ENCODE measurements around the gene ETHE1. TPM values are rescaled to one million over a fixed set of nuclear protein-coding genes. Genes with fewer than 3 reads are reported as not detected.

ETHE1 gene
- total RNA-seq, 4 donors from 2014 or later = 48.2 to 63.2 (median 55.9) TPM

GRCh38 chr19:43479226-43479625, 47.8 kb downstream of the ETHE1 start:
- no peak for DNase-seq (ENCODE audit: extremely low spot score)
- Histone ChIP-seq H3K36me3 (peaks cover 0 to 30% (median 0%) of the 10 kb centered on the region in 4 donors), H3K4me1 (peaks cover 11 to 25% (median 16%) of the 10 kb centered on the region in 4 donors), H3K27me3 (no peaks in the 10 kb centered on the region), H3K27ac (replicated peaks in 1 of 4) (no peak overlapping the region), H3K4me3 (no peak overlapping the region), H3K9me3 (no peaks in the 10 kb centered on the region)
- 91% methylated on average over 11 of the region's 15 CpGs for WGBS
- intact Hi-C loops (cut with DNase I) = no loop called here
- no peak for TF ChIP-seq EP300 (IDR thresholded peaks at IDR 0.05)
- no peak for TF ChIP-seq POLR2AphosphoS5 (IDR thresholded peaks at IDR 0.05)
- TF ChIP-seq POLR2A (IDR thresholded peaks at IDR 0.05; ENCODE audit: low read depth) = no peak
- TF ChIP-seq CTCF (IDR thresholded peaks at IDR 0.05) = no peak

DNA sequence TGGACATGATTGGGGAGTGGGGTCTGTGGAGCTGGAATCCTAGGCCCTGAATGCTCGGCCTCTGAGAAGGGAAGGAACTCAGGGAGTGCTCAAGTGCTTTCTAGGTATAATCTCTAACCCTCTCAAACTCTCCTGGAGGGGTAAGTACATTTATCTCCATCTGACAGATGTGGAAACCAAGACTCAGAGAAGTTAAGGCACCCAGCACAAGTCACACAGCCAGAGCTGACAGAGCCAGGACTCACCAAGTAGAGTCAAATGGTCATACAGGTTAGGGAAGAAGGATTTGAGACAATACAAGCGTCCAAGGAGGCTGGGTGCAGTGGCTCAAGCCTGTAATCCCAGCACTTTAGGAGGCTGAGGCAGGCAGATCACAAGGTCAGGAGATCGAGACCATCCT, 48.7 kb downstream of the ETHE1 start:
- WGBS = 96% methylated on average over 3 of the region's 3 CpGs
- intact Hi-C loops (cut with DNase I) = no loop called here
- TF ChIP-seq POLR2AphosphoS5 (IDR thresholded peaks at IDR 0.05) (no peak), EP300 (IDR thresholded peaks at IDR 0.05) (no peak), POLR2A (IDR thresholded peaks at IDR 0.05; ENCODE audit: low read depth) (no peak), CTCF (IDR thresholded peaks at IDR 0.05) (no peak)

DNA sequence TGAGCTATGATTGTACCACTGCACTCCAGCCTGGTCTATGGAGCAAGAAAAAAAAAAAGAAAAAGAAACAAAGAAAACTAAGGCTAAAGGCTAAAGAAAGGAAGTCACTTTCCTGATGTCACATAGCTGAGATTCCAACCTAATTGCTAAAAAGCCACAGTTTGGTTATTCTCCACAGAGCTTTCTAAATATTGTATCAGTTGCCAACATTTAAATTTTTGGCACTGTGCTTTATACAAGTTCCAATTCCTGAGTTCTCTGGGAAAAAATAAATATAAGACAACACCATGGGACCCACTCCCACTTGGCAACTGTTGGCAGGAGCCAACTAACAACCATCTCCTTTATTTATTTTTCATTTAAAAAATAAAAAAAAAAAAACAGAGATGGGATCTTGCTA, 50.4 kb downstream of the ETHE1 start:
- Histone ChIP-seq H3K4me1 (peaks cover 11 to 26% (median 16%) of the 10 kb centered on the region in 4 donors), H3K36me3 (peaks cover 0 to 23% (median 0%) of the 10 kb centered on the region in 4 donors), H3K4me3 (no peak overlapping the region), H3K27ac (replicated peaks in 1 of 4) (peak overlapping the region; percentile 79 to 84 (median 84)), H3K27me3 (no peaks in the 10 kb centered on the region), H3K9me3 (no peaks in the 10 kb centered on the region)
- no peak for DNase-seq (ENCODE audit: extremely low spot score)
- intact Hi-C loops (cut with DNase I) = no loop called here
- no peak for TF ChIP-seq EP300 (IDR thresholded peaks at IDR 0.05)
- no peak for TF ChIP-seq POLR2A (IDR thresholded peaks at IDR 0.05; ENCODE audit: low read depth)
- TF ChIP-seq CTCF (IDR thresholded peaks at IDR 0.05) = no peak
- no peak for TF ChIP-seq POLR2AphosphoS5 (IDR thresholded peaks at IDR 0.05)

More for the DNA sequence above, 48.7 kb downstream of the ETHE1 start:
- Histone ChIP-seq H3K4me3 (no peak overlapping the region), H3K36me3 (peaks cover 0 to 30% (median 0%) of the 10 kb centered on the region in 4 donors), H3K27me3 (no peaks in the 10 kb centered on the region), H3K4me1 (peaks cover 11 to 26% (median 16%) of the 10 kb centered on the region in 4 donors), H3K27ac (replicated peaks in 1 of 4) (no peak overlapping the region), H3K9me3 (no peaks in the 10 kb centered on the region)
- no peak for DNase-seq (ENCODE audit: extremely low spot score)

- 2% methylated on average over 35 of the region's 46 CpGs for WGBS
Observed at GRCh38 chr19:43474986-43475705, 51.9 kb downstream of the ETHE1 start.

More at GRCh38 chr19:43474986-43475705, 51.9 kb downstream of the ETHE1 start:
- H3K36me3 ChIP-seq = peaks cover 0 to 18% (median 0%) of the 10 kb centered on the region in 4 donors
- H3K4me1 ChIP-seq = peaks cover 11 to 26% (median 16%) of the 10 kb centered on the region in 4 donors
- TF ChIP-seq EP300 (IDR thresholded peaks at IDR 0.05) (peak; percentile 70), CTCF (IDR thresholded peaks at IDR 0.05) (no peak), POLR2AphosphoS5 (IDR thresholded peaks at IDR 0.05) (peak; percentile 89 to 92), POLR2A (IDR thresholded peaks at IDR 0.05; ENCODE audit: low read depth) (no peak)
- peak overlapping the region; percentile 79 to 84 (median 84) for H3K27ac ChIP-seq (replicated peaks in 1 of 4)
- H3K4me3 ChIP-seq = peak overlapping the region; percentile 49 to 56 (median 52)
- H3K27me3 ChIP-seq = no peaks in the 10 kb centered on the region
- H3K9me3 ChIP-seq = no peaks in the 10 kb centered on the region
- intact Hi-C loops (cut with DNase I) = no loop called here
- peak; percentile 99 for DNase-seq (ENCODE audit: extremely low spot score)
